Liver (tissue), 9 donors: ENCODE measurements around the gene NUPR1. TPM values are rescaled to one million over a fixed set of nuclear protein-coding genes. Genes with fewer than 3 reads are reported as not detected.

ENCODE experiments used
- DNase-seq: peaks from one replicate; pipeline ENCODE4 v3.0.0-alpha.2; 2017; ENCODE audit warnings: low spot score
- H3K27ac ChIP-seq, 2 donors: one replicate each; pipeline ENCODE4 v1.7.0; 2013; ENCODE audit warnings: inconsistent platforms in 2 of 2, low read length in 2 of 2, control low read depth in 1 of 2, low read depth in 1 of 2, mild to moderate bottlenecking in 1 of 2
- H3K27me3 ChIP-seq, 4 donors: one replicate each; pipeline versions ENCODE4 v1.6.1 to v1.7.0; 2013; ENCODE audit warnings: low read length in 3 of 4, inconsistent platforms in 1 of 4, mild to moderate bottlenecking in 1 of 4, moderate library complexity in 1 of 4; ENCODE audit not compliant: control insufficient read depth in 4 of 4, insufficient read depth in 4 of 4
- H3K36me3 ChIP-seq, 4 donors: one replicate each; pipeline versions ENCODE4 v1.6.1 to v1.7.0; 2013; ENCODE audit warnings: low read length in 3 of 4, mild to moderate bottlenecking in 3 of 4, low read depth in 1 of 4, moderate library complexity in 1 of 4; ENCODE audit not compliant: control insufficient read depth in 4 of 4, insufficient read depth in 3 of 4
- H3K4me1 ChIP-seq, 4 donors: one replicate each; pipeline versions ENCODE4 v1.6.1 to v1.7.0; 2013; ENCODE audit warnings: low read length in 3 of 4, mild to moderate bottlenecking in 3 of 4, moderate library complexity in 1 of 4; ENCODE audit not compliant: control insufficient read depth in 4 of 4, insufficient read depth in 4 of 4
- H3K4me3 ChIP-seq, 3 donors: one replicate each; pipeline versions ENCODE4 v1.6.1 to v1.7.0; 2013; ENCODE audit warnings: low read length in 3 of 3, control low read depth in 1 of 3, low read depth in 1 of 3, mild to moderate bottlenecking in 1 of 3
- H3K9ac ChIP-seq, 2 donors: one replicate each; pipeline ENCODE4 v1.7.0; 2013; ENCODE audit warnings: low read length in 2 of 2, mild to moderate bottlenecking in 2 of 2, moderate library complexity in 2 of 2, control low read depth in 1 of 2, low read depth in 1 of 2
- H3K9me3 ChIP-seq, 4 donors: one replicate each; pipeline versions ENCODE4 v1.6.1 to v1.7.0; 2013; ENCODE audit warnings: low read length in 3 of 4; ENCODE audit not compliant: control insufficient read depth in 4 of 4
- ATF3 ChIP-seq: IDR thresholded peaks from 2 replicates; pipeline ENCODE4 v1.6.1; 2016; ENCODE audit warnings: antibody characterized with exemption
- EGR1 ChIP-seq, 2 donors: IDR thresholded peaks; 2 replicates each; pipeline ENCODE4 v1.6.1; 2016 to 2018; ENCODE audit warnings: antibody characterized with exemption in 2 of 2, low read depth in 2 of 2
- FOXA1 ChIP-seq: IDR thresholded peaks from 2 replicates; pipeline ENCODE4 v1.6.1; 2016; ENCODE audit warnings: antibody characterized with exemption
- FOXA2 ChIP-seq: IDR thresholded peaks from 2 replicates; pipeline ENCODE4 v1.6.1; 2016; ENCODE audit warnings: antibody characterized with exemption
- GABPA ChIP-seq, 2 donors: IDR thresholded peaks in 1 of 2; conservative IDR thresholded peaks in 1 of 2; 2 replicates each; pipeline ENCODE4 v1.6.1; 2016; ENCODE audit warnings: antibody characterized with exemption in 2 of 2, mild to moderate bottlenecking in 1 of 2, moderate library complexity in 1 of 2
- HNF4A ChIP-seq, 2 donors: conservative IDR thresholded peaks; 2 replicates each; pipeline ENCODE4 v1.6.1; 2016; ENCODE audit warnings: antibody characterized with exemption in 2 of 2, mild to moderate bottlenecking in 2 of 2
- HNF4G ChIP-seq: IDR thresholded peaks from 2 replicates; pipeline ENCODE4 v1.6.1; 2016; ENCODE audit warnings: antibody characterized with exemption
- JUND ChIP-seq, 2 donors: IDR thresholded peaks; 2 replicates each; pipeline ENCODE4 v1.6.1; 2016; ENCODE audit warnings: antibody characterized with exemption in 2 of 2
- NR2F2 ChIP-seq: IDR thresholded peaks from 2 replicates; pipeline ENCODE4 v1.6.1; 2016; ENCODE audit warnings: antibody characterized with exemption
- RAD21 ChIP-seq, 2 donors: IDR thresholded peaks; 2 replicates each; pipeline ENCODE4 v1.6.1; 2016; ENCODE audit warnings: antibody characterized with exemption in 2 of 2, mild to moderate bottlenecking in 2 of 2
- RXRA ChIP-seq, 2 donors: IDR thresholded peaks; 2 replicates each; pipeline ENCODE4 v1.6.1; 2017 to 2018; ENCODE audit warnings: antibody characterized with exemption in 2 of 2, mild to moderate bottlenecking in 1 of 2
- TAF1 ChIP-seq: conservative IDR thresholded peaks from 2 replicates; pipeline ENCODE4 v1.6.1; 2016; ENCODE audit warnings: antibody characterized with exemption, mild to moderate bottlenecking
- YY1 ChIP-seq: IDR thresholded peaks from 2 replicates; pipeline ENCODE4 v1.6.1; 2016; ENCODE audit warnings: antibody characterized with exemption, mild to moderate bottlenecking
- WGBS: extraction: QIAGEN DNeasy Blood & Tissue Kit; methylation state at CpG from one replicate; pipeline ENCODE4 v1.1.7; 2013; 5-methylcytosine and 5-hydroxymethylcytosine counted together
- polyA plus RNA-seq, 2 donors: library from polyadenylated mRNA; stranded (reverse) in 1 of 2; unstranded in 1 of 2; fragments of 200-250 nt in 1 of 2; fragments of >200 nt in 1 of 2; fragmentation: Nextera tagmentation in 1 of 2; extraction: Ambion mirVana in 1 of 2; gene quantifications; one replicate each; pipeline versions ENCODE4 v1.2.1 to v1.2.3, GENCODE V29; 2013 to 2015
- total RNA-seq, 2 donors: library from RNA; depleted of rRNA; stranded (reverse); fragments of >200 nt; gene quantifications; one replicate each; pipeline ENCODE4 v1.2.3, GENCODE V29; 2014
- TF ChIP-seq, protein P1 (sequence below): IDR thresholded peaks from 2 replicates; pipeline ENCODE4 v1.6.1; 2016; ENCODE audit warnings: antibody characterized with exemption
- TF ChIP-seq, protein P2 (sequence below): fragments of 150-350 bp; IDR thresholded peaks from 2 replicates; pipeline ENCODE4 v1.5.1; 2017; ENCODE audit warnings: improper control_type of control experiment, low read depth, low read length; ENCODE audit not compliant: missing input control
- TF ChIP-seq, protein P3 (sequence below): IDR thresholded peaks from 2 replicates; pipeline ENCODE4 v1.6.1; 2016; ENCODE audit warnings: antibody characterized with exemption, mild to moderate bottlenecking
- TF ChIP-seq, protein P4 (sequence below): IDR thresholded peaks from 2 replicates; pipeline ENCODE4 v1.6.1; 2016; ENCODE audit warnings: antibody characterized with exemption
- donor health status: healthy.
- donor health status: healthy.
- donor health status: healthy.
- donor health status: healthy.
- donor health status: healthy.

The NUPR1 gene
- total and polyA plus RNA-seq, 4 donors = 10.9 to 305 (median 62.6) TPM

GRCh38 chr16:28562199-28562598 is 23.4 kb upstream of the NUPR1 start:
- Histone ChIP-seq H3K4me1 (peaks cover 0 to 3% (median 2%) of the 10 kb centered on the region in 4 donors), H3K36me3 (peaks cover 0 to 6% (median 4%) of the 10 kb centered on the region in 4 donors), H3K9ac (no peak overlapping the region), H3K4me3 (no peak overlapping the region), H3K27me3 (no peaks in the 10 kb centered on the region), H3K9me3 (no peaks in the 10 kb centered on the region), H3K27ac (no peak overlapping the region)
- TF ChIP-seq HNF4G (no peak), RXRA (IDR thresholded peaks at IDR 0.05) (no peak), FOXA2 (no peak), HNF4A (conservative IDR thresholded peaks at IDR 0.05) (no peak), ATF3 (no peak), FOXA1 (no peak)
- 96% methylated on average over 4 of the region's 4 CpGs for WGBS
- DNase-seq = no peak

- peaks cover 0 to 8% (median 4%) of the 10 kb centered on the region in 4 donors for H3K36me3 ChIP-seq
- 67% methylated on average over 7 of the region's 7 CpGs for WGBS
- H3K27me3 ChIP-seq = no peaks in the 10 kb centered on the region
- no peak for TF ChIP-seq FOXA1
- TF ChIP-seq, protein P1, sequence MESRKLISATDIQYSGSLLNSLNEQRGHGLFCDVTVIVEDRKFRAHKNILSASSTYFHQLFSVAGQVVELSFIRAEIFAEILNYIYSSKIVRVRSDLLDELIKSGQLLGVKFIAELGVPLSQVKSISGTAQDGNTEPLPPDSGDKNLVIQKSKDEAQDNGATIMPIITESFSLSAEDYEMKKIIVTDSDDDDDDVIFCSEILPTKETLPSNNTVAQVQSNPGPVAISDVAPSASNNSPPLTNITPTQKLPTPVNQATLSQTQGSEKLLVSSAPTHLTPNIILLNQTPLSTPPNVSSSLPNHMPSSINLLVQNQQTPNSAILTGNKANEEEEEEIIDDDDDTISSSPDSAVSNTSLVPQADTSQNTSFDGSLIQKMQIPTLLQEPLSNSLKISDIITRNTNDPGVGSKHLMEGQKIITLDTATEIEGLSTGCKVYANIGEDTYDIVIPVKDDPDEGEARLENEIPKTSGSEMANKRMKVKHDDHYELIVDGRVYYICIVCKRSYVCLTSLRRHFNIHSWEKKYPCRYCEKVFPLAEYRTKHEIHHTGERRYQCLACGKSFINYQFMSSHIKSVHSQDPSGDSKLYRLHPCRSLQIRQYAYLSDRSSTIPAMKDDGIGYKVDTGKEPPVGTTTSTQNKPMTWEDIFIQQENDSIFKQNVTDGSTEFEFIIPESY = no peak
- TF ChIP-seq, protein P2, sequence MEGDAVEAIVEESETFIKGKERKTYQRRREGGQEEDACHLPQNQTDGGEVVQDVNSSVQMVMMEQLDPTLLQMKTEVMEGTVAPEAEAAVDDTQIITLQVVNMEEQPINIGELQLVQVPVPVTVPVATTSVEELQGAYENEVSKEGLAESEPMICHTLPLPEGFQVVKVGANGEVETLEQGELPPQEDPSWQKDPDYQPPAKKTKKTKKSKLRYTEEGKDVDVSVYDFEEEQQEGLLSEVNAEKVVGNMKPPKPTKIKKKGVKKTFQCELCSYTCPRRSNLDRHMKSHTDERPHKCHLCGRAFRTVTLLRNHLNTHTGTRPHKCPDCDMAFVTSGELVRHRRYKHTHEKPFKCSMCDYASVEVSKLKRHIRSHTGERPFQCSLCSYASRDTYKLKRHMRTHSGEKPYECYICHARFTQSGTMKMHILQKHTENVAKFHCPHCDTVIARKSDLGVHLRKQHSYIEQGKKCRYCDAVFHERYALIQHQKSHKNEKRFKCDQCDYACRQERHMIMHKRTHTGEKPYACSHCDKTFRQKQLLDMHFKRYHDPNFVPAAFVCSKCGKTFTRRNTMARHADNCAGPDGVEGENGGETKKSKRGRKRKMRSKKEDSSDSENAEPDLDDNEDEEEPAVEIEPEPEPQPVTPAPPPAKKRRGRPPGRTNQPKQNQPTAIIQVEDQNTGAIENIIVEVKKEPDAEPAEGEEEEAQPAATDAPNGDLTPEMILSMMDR = no peak
- no peak overlapping the region for H3K27ac ChIP-seq
- no peak overlapping the region for H3K4me3 ChIP-seq
- no peaks in the 10 kb centered on the region for H3K9me3 ChIP-seq
- peaks cover 0 to 3% (median 2%) of the 10 kb centered on the region in 4 donors for H3K4me1 ChIP-seq
- no peak for DNase-seq
- no peak overlapping the region for H3K9ac ChIP-seq
Observed at GRCh38 chr16:28561557-28562187, 22.9 kb upstream of the NUPR1 start.

- WGBS = 79% methylated on average over 3 of the region's 3 CpGs
- H3K9ac ChIP-seq = no peak overlapping the region
- H3K27ac ChIP-seq = no peak overlapping the region
- H3K36me3 ChIP-seq = peaks cover 0 to 10% (median 4%) of the 10 kb centered on the region in 4 donors
- H3K9me3 ChIP-seq = no peaks in the 10 kb centered on the region
- H3K4me3 ChIP-seq = no peak overlapping the region
- no peaks in the 10 kb centered on the region for H3K27me3 ChIP-seq
- H3K4me1 ChIP-seq = peaks cover 0 to 15% (median 9%) of the 10 kb centered on the region in 4 donors
- no peak for DNase-seq
- TF ChIP-seq, protein P1 = no peak
- TF ChIP-seq ATF3 = no peak
- TF ChIP-seq EGR1 (IDR thresholded peaks at IDR 0.05; ENCODE audit: low read depth in 2 of 2) = no peak
- TF ChIP-seq YY1 = no peak
- no peak for TF ChIP-seq HNF4A (conservative IDR thresholded peaks at IDR 0.05)
- TF ChIP-seq HNF4G = no peak
- TF ChIP-seq, protein P3, sequence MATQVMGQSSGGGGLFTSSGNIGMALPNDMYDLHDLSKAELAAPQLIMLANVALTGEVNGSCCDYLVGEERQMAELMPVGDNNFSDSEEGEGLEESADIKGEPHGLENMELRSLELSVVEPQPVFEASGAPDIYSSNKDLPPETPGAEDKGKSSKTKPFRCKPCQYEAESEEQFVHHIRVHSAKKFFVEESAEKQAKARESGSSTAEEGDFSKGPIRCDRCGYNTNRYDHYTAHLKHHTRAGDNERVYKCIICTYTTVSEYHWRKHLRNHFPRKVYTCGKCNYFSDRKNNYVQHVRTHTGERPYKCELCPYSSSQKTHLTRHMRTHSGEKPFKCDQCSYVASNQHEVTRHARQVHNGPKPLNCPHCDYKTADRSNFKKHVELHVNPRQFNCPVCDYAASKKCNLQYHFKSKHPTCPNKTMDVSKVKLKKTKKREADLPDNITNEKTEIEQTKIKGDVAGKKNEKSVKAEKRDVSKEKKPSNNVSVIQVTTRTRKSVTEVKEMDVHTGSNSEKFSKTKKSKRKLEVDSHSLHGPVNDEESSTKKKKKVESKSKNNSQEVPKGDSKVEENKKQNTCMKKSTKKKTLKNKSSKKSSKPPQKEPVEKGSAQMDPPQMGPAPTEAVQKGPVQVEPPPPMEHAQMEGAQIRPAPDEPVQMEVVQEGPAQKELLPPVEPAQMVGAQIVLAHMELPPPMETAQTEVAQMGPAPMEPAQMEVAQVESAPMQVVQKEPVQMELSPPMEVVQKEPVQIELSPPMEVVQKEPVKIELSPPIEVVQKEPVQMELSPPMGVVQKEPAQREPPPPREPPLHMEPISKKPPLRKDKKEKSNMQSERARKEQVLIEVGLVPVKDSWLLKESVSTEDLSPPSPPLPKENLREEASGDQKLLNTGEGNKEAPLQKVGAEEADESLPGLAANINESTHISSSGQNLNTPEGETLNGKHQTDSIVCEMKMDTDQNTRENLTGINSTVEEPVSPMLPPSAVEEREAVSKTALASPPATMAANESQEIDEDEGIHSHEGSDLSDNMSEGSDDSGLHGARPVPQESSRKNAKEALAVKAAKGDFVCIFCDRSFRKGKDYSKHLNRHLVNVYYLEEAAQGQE = no peak
- TF ChIP-seq, protein P4, sequence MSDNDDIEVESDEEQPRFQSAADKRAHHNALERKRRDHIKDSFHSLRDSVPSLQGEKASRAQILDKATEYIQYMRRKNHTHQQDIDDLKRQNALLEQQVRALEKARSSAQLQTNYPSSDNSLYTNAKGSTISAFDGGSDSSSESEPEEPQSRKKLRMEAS = no peak
- TF ChIP-seq FOXA2 = no peak
- TF ChIP-seq FOXA1 = no peak
- no peak for TF ChIP-seq NR2F2
- TF ChIP-seq JUND (IDR thresholded peaks at IDR 0.05) = no peak
- TF ChIP-seq GABPA (IDR thresholded peaks at IDR 0.05 in 1 of 2, conservative IDR thresholded peaks at IDR 0.05 in 1 of 2) = no peak
- no peak for TF ChIP-seq RXRA (IDR thresholded peaks at IDR 0.05)
- TF ChIP-seq RAD21 (IDR thresholded peaks at IDR 0.05) = no peak
- TF ChIP-seq TAF1 = no peak
Observed at GRCh38 chr16:28558456-28558855, 19.7 kb upstream of the NUPR1 start.
